ENCODE data around the gene EGLN2.
"Not testable (repeated sequence)": the region's sequence is repeated elsewhere in the genome, so short reads cannot be mapped to it uniquely, and the experiment has no call there.

Gene EGLN2

DNA sequence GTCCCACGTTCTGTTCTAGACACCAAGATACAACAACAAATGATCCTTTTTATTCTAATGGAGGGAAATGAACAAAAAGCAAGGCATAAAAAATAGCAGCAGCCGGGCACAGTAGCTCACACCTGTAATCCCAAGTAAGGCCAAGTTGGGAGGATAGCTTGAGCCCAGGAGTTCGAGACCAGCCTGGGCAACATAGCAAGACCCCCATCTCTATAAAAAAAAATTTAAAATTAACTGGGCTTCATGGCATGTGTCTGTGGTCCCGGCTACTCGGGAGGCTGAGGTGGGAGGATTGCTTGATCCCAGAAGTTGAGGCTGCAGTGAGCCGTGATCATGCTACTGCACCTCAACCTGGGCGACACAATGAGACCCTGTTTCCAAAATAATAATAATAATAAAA lies 22.6 kb upstream of the EGLN2 start:
- DNase-seq (ENCODE audit: low read depth in 3 of 3): no peak

DNA sequence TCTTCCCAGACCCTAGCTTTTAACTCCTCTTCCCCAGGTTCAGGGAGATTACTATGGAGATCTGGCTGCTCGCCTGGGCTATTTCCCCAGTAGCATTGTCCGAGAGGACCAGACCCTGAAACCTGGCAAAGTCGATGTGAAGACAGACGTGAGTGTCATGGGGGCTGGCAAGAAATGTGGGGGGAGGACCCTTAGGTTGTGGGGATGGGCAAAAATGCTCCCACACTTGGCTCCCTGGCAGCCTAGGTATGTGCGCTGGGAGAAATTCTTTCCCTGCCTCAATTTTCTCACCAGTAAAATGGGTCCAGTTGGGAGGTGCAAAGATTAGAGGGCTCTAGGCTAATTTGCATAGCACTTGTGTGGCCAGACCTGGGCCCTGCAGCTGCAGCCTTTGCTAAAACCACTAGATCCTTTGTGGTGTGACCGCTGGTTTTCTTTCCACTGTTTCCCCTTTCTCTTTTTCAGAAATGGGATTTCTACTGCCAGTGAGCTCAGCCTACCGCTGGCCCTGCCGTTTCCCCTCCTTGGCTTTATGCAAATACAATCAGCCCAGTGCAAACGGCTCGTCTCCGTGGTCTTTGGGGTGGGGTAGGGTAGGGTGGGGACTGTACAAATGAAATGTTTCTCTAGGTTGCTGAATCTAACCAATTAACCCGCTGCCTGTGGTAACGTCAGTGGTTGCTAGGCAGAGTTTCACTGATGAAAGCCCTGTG lies 21.9 kb upstream of the EGLN2 start:
- DNase-seq (ENCODE audit: low read depth in 3 of 3): peak; percentile 57 to 81 (median 79)

DNA sequence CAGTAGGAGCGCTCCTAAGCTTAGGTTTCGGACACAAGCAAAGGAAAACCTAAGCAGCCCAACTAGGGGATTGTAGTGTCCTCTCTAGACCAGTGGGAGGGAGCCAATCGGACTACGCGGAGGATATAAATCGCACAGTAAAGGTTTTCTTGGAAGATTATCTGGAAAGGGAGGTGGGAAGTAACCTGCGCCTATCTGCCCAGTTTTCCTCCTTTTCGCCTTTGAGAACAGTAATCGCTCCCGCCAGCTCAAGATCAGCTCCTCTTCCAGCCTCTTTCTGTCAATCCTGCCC lies 21.4 kb upstream of the EGLN2 start:
- DNase-seq (ENCODE audit: low read depth in 3 of 3): no peak

DNA sequence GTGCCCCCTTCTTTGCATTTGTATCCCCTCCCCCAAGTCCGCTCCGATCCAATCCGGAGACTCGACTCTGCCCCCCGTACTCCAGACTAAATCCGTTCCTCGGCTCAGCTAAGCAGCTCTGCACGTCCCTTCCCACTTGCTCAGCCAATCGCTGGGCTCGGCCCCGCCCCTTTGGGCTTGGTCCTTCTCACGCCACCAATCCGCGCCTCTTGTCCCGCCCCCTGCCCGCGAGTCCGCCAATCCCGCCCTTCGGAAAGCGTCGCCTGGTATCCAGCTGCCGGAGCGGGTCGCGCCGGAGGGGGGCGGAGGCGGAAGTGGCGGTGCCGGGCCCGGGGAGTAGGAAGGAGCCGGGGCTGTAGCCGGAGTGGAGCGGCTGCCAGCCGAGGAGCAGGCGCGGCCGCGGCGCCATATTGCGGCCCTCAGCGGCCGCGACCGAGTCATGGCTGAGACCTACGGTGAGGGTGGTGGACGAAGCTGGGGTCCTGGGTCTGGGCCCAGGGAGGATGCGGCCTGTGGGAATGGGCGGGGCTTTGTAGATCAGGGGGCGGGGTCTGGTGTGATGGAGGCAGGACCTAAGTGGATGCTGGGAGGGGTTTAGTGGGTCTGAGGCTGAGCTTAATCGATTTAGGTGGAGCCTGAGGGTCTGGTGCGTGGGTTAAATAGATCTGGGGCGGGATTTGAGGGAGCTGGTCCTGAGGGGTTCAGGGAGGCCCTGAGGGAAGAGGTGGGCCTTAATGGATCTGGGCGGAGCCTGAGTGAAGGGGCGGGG lies 20.9 kb upstream of the EGLN2 start, which contains the start of gene RAB4B:
TSS of gene RAB4B (plus strand) at position 311 of the 769 bp plus-strand sequence. CDS start at position 440, 129 bp downstream.
- peak; percentile 99 to 100 (median 100) for DNase-seq (ENCODE audit: low read depth in 3 of 3)

DNA sequence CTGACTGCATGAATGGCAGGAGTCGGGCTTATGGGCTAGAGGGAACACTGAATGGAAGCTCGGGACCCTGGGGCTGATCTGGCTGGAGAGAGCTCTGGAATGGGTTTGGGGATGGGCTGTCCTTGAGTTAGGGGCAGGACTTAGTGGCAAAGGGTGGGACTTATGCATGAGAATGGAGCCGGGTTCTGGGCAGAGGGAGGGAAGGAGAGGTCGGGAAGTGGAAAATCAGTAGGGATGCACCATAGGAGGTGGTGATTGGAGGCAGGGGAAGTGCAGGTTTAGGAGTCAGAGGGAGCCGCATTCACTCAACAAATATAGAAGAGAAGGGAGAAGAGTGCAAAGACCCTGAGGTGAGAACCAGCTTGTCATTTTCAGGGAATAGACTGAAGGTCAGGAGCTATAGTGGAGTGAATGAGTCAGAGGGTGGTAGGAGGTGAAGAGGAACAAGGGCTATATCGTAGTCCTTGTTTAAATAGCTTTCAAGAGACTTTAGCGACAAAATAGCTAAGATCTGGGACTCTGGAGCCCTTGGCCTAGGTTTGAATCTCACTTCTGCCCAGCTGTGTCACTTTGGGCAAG lies 20.2 kb upstream of the EGLN2 start:
- DNase-seq (ENCODE audit: low read depth in 3 of 3): no peak

DNA sequence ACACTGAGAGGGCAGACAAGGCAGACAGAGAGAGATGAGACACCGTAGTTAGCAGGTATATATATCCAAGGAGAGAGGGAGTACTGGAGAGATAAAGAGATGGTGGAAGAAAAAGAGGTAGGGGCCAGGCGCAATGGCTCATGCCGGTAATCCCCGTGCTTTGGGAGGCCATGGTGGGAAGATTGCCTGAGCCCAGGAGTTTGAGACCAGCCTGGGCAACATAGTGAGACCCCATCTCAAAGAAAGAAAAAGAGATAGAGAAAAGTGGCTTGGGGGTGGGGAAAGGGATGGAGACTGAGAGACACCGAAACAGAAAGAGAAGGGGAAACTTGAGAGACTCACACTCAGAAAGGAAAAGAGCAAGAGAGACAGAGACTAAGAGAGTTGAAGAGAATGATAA lies 18.4 kb upstream of the EGLN2 start:
- no peak for DNase-seq (ENCODE audit: low read depth in 3 of 3)

DNA sequence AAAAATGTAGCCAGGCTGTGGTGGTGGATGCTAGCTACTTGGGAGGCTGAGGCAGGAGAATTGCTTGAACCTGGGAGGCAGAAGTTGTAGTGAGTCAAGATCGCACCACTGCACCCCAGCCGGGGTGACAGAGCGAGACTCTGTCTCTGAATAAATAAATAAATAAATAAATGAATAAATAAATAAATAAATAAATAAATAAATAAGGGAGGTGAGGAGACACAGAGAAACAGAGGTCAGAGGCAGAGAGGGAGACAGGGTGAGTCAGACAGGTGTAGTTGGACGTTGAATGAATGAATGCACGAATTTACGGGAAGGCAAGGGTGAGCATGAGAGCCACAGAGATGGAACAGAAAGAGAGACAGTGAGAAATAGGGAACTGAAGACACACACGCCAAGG lies 17.9 kb upstream of the EGLN2 start:
- DNase-seq (ENCODE audit: low read depth in 3 of 3): no peak

DNA sequence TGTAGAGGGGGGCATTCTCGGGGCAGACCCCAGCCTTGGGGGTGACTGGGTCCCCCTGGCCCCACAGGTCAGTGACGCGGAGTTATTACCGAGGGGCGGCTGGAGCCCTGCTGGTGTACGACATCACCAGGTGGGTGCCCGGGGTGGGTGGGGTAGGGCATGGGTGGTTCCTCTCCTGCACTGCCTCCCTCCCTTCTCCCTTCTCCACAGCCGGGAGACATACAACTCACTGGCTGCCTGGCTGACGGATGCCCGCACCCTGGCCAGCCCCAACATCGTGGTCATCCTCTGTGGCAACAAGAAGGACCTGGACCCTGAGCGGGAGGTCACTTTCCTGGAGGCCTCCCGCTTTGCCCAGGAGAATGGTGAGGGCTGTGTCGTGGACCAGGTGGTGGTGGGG lies 15.3 kb upstream of the EGLN2 start:
- no peak for DNase-seq (ENCODE audit: low read depth in 3 of 3)

DNA sequence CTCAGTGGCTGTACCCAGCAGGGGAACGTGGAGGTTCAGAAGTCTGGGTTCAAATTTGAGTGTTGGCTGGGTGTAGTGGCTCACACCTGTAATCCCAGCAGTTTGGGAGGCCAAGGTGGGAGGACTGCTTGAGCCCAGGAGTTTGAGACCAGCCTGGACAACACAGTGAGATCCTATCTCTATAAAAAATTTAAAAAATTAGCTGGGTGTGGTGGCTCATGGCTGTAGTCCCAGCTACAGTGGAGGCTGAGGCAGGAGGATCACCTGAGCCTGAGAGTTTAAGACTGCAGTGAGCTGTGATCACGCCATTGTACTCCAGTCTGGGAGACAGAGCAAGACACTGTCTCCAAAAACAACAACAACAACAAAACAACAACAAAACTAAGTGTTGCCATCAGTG lies 14.8 kb upstream of the EGLN2 start:
- not testable (repeated sequence) for DNase-seq (ENCODE audit: low read depth in 3 of 3)

DNA sequence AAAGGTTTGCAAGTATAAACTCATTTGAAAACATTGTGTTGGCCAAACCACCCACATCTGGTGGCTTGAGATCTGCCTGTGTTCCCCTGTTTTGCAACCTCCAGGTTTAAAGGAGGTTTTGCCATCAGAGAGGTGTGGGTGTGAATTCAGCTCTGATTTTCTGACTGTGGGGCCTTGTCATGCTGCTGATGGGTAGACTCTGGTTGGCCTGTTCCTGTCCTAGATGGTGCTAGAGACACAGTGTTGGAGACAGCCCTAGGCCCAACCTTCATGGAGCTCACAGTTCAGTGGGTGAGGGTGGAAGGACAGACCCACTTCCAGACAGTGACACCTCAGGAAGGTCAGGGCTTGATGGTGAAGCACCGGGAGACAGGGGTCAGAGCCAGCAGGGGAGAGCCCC lies 13.5 kb upstream of the EGLN2 start:
- DNase-seq (ENCODE audit: low read depth in 3 of 3): no peak

DNA sequence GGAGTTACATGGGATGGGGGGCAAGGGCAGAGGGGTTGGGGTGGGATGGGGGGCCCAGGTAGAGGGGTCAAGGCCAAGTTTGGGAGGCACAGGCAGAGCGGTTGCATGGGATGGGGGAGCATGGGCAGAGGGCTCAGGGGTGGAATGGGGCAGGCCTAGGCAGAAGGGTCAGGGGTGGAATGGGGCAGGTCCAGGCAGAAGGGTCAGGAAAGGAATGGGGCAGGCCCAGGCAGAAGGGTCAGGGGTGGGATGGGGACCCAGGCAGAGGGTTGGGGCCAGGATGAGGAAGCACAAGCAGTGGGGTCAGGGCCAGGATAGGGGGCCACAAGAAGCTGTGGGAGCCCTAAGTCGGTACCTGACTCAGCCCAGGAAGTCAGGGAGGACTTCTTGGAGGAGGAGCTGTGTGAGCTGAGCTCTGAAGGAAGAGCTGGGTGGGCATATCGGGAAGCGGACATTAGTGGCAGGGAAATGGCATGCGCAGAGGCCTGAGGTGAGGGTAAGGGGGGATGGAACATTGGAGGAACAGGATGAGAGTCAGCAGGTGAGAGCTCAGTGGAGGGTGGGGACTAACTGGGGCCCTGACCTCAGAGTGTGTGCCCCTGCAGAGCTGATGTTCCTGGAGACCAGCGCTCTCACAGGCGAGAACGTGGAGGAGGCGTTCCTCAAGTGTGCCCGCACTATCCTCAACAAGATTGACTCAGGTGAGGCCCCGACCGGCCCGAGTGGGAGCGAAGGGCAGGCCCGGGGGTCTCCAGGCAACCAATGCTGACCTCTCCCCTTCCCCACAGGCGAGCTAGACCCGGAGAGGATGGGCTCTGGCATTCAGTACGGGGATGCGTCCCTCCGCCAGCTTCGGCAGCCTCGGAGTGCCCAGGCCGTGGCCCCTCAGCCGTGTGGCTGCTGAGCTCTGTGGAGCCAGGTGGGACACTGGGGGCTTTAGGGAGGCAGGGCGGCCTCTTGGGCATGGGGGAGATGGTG lies 12.6 kb upstream of the EGLN2 start:
- no peak for DNase-seq (ENCODE audit: low read depth in 3 of 3)

DNA sequence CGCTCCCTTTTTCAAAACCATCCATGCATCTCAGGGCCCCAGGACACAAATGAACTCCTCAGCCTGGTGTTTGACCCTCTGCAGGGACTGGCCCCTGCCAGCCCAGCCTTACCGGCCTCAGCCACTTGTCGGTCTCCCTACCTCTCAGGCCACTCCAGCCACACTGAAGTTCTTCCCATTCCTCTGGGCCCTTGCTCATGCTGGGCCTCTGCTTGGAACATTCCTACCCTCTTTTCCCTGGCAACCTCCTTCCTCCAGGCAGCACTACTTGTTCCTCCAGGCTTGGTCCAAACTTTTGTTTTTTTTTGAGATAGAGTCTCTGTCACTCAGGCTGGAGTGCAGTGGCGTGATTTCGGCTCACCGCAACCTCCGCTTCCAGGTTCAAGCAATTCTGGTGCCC lies 7.6 kb upstream of the EGLN2 start:
- no peak for DNase-seq (ENCODE audit: low read depth in 3 of 3)

DNA sequence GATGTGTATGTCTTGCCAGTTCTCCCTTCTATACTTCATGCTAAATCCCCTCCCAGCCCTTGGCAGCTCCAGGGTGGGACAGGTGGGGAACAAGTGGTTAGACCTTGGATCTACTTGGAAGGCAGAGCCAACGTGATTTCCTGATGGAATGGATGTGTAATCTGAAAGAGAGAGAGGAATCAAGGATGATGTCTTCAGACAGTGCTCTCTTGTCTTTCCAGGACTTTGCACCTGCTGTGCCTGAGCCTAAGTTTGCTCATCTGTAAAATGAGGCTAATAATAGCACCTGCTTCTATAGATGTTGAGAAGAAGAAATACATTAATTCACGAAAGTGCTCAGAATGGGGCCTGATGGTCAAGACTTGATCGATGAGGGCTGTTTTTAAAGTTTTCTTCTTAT lies 7.0 kb upstream of the EGLN2 start:
- DNase-seq (ENCODE audit: low read depth in 3 of 3): no peak

DNA sequence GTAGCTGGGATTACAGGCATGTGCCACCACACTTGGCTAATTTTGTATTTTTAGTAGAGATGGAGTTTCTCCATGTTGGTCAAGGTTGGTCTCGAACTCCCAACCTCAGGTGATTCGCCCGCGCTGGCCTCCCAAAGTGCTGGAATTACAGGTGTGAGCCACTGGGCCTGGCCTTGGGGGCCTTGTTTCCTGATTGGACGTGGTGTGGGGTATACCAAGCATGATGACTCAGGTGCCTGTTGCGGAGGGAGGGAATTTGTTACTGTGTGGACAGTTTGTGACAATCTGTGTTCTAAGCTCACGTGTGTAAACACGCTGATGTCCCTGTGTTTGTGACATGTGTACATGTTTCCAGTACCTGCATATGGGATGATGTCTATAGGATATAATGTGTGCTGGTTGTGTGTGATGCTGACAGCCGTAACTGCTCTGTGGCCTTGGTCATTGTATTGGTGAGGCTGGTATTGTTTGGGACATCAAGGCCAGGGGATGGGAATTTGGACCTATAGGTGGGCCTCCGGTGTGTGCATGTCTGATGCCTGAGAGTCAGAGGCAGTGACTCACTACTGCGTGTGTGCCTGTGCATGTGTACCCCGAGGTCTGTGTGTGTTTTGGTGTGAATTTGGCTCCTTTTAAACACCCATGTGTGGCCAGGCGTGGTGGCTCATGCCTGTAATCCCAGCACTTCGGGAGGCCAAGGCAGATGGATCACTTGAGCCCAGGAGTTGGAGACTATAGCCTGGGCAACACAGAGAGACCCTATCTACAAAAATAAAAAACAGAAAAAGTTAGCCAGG lies 1.6 kb upstream of the EGLN2 start:
- no peak for DNase-seq (ENCODE audit: low read depth in 3 of 3)

DNA sequence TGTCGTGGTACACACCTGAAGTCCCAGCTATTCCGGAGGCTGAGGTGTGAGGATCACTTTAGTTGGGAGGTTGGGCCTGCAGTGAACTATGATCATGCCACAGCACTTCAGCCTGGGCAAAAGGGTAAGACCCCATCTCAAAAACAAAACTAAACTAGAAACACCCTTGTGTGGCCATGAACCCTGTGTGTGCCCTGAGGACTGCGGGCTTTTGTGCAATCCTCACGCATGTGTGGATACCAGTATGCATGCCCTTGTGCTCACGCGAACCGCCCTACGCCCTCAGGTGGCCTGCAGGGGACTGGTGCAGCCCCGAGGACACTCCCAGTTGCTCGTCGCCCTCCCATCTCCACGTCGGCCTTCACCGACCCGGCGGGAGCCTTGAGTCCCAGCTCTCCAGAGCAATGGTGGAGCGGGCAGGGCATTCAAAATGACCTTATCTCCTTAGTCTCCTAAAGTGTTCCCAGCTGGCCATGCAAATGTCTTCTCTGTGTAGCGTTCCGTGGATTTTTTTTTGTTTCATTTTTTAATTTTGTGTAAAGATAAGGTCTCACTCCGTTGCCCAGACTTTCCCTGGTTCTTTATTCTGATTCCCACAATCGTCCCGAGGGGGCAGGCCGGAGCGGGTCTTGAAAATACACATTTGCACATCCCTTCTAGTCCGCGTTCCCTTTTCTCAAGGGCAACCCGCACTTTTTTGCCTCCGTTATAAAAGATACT lies 868 bp upstream of the EGLN2 start:
- peak in 1 of 3 experiments; percentile 33 for DNase-seq (ENCODE audit: low read depth in 3 of 3)

DNA sequence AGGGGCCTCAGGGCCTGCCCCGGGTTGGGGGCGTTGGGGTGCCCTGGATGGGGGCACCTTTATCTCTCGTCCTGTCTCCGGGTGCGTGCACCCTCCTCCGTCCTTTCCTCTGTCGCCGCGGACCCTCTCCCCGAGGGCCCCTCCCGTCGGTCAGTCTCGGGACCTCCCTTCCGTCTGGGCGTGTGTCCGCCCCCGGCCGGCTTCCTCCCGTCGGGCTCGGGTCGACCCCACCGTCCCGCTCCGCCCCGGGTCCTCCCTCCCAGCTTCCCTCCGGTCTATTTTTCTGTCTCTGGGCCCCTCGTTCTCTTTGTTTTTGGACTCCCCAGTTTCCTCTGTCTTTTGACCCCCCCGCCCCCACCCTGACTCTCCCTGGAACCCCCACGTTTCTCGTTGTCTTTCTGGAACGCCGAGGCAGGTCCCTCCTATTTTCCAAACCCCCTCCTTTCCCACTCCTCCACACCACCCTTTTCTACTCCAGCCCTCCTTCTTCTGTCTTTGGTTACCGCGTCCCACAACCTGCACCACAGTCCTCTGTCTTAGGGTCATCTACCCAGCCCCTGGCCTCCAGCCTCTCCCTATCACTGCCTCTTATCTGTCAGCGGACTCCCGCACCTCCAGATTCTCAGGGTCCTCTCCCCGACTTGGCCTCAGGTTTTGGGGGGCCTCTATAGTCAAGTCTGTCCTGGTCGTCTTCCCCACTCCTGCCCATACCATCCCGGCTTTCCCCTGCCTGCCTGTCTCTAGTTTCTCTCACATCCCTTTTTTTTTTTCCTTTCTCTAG lies 757 bp downstream of the EGLN2 start:
- DNase-seq (ENCODE audit: low read depth in 3 of 3): no peak

DNA sequence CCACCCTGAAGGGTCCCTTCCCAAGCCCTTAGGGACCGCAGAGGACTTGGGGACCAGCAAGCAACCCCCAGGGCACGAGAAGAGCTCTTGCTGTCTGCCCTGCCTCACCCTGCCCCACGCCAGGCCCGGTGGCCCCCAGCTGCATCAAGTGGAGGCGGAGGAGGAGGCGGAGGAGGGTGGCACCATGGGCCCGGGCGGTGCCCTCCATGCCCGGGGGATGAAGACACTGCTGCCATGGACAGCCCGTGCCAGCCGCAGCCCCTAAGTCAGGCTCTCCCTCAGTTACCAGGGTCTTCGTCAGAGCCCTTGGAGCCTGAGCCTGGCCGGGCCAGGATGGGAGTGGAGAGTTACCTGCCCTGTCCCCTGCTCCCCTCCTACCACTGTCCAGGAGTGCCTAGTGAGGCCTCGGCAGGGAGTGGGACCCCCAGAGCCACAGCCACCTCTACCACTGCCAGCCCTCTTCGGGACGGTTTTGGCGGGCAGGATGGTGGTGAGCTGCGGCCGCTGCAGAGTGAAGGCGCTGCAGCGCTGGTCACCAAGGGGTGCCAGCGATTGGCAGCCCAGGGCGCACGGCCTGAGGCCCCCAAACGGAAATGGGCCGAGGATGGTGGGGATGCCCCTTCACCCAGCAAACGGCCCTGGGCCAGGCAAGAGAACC lies 1.5 kb downstream of the EGLN2 start:
- no peak for DNase-seq (ENCODE audit: low read depth in 3 of 3)

DNA sequence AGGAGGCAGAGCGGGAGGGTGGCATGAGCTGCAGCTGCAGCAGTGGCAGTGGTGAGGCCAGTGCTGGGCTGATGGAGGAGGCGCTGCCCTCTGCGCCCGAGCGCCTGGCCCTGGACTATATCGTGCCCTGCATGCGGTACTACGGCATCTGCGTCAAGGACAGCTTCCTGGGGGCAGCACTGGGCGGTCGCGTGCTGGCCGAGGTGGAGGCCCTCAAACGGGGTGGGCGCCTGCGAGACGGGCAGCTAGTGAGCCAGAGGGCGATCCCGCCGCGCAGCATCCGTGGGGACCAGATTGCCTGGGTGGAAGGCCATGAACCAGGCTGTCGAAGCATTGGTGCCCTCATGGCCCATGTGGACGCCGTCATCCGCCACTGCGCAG lies 2.0 kb downstream of the EGLN2 start:
- no peak for DNase-seq (ENCODE audit: low read depth in 3 of 3)

Data from stimulated activated CD4-positive, alpha-beta T cell treated with anti-CD3 and anti-CD28 coated beads, TNF-alpha, amount 100 ng/mL, for 4 hours (primary cell).